Measurements from ENCODE around the gene PRODH2.

GRCh38 chr19:35842666-35843272 lies 30.1 kb upstream of the PRODH2 start:
- TF ChIP-seq CTCF (IDR thresholded peaks at IDR 0.05 in 2 of 3, conservative IDR thresholded peaks at IDR 0.05 in 1 of 3; ENCODE audit: borderline replicate concordance in 1 of 3, insufficient read depth in 1 of 3, low read depth in 2 of 3, low read length in 2 of 3) (no peak), REST (IDR thresholded peaks at IDR 0.05; ENCODE audit: low read depth) (no peak), TCF7L2 (IDR thresholded peaks at IDR 0.05; ENCODE audit: borderline replicate concordance, extremely low read depth, insufficient read depth, insufficient read length) (no peak), SRF (IDR thresholded peaks at IDR 0.05; ENCODE audit: low read depth) (no peak), MAX (IDR thresholded peaks at IDR 0.05) (no peak), POLR2AphosphoS5 (IDR thresholded peaks at IDR 0.05; ENCODE audit: low read depth, low read length) (no peak), POLR2A (IDR thresholded peaks at IDR 0.05; ENCODE audit: borderline replicate concordance, extremely low read depth, insufficient read depth, insufficient read length) (no peak), EZH2 (IDR thresholded peaks at IDR 0.05) (no peak), CBX3 (IDR thresholded peaks at IDR 0.05; ENCODE audit: low read depth) (no peak), CEBPB (IDR thresholded peaks at IDR 0.05; ENCODE audit: low read depth) (no peak), ZFX (IDR thresholded peaks at IDR 0.05) (no peak)
